ENCODE data around the gene SHROOM3. TPM values are rescaled to one million over a fixed set of nuclear protein-coding genes. Genes with fewer than 3 reads are reported as not detected.

SHROOM3 gene
- total RNA-seq, 1 donor from 2014 or later = 54.9 TPM

DNA sequence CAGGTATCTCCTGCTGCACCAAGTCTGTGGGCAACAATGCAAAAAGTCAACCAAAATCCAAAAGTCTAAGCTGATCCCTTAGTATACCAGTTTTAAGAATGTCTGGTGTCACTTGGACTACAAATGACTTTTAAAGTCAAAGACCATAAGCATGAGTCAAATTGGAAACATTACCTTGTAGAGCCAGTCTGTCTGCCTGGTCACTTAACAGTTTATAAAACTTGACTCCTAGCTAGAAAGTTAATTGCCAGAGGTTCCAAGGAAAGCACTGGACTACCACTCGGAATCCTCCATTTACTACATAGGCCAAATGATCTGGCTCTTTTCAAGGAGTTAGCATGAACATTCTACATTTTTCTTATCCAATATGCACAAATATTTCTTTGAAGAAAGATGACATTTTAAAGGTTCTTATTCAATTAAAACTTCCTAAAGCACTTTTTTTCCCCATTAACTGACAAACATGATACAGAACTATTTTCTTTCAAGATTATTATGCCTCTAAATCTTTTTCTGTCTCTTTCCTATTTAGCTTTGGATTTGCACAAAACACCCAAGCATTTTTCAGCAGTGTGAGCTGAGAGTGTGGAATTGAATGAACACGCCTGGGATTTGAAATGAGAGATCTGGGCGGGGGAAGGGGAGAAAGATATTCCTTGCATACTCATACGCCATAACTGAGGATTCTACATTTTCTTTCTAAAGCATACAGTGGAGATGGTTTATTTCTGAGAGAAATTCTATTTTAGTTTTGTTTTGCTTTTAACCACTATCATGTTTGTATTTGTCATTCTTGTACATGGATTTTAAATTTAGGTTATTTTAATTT lies 188.4 kb downstream of the SHROOM3 start:
- no peak for DNase-seq (ENCODE audit: low spot score, unreplicated experiment)
- peaks cover 40% of the 10 kb centered on the region for H3K4me1 Mint-ChIP-seq (ENCODE audit: low read depth)
- H3K4me3 Mint-ChIP-seq (ENCODE audit: low read depth) = no peak overlapping the region
- H3K27ac Mint-ChIP-seq = peak overlapping the region; percentile 5
- peaks cover 5% of the 10 kb centered on the region for H3K27me3 Mint-ChIP-seq
- H3K9me3 Mint-ChIP-seq (ENCODE audit: low read depth) = no peaks in the 10 kb centered on the region
- no peaks in the 10 kb centered on the region for H3K36me3 Mint-ChIP-seq (ENCODE audit: insufficient read depth)
- TF ChIP-seq, protein P1, sequence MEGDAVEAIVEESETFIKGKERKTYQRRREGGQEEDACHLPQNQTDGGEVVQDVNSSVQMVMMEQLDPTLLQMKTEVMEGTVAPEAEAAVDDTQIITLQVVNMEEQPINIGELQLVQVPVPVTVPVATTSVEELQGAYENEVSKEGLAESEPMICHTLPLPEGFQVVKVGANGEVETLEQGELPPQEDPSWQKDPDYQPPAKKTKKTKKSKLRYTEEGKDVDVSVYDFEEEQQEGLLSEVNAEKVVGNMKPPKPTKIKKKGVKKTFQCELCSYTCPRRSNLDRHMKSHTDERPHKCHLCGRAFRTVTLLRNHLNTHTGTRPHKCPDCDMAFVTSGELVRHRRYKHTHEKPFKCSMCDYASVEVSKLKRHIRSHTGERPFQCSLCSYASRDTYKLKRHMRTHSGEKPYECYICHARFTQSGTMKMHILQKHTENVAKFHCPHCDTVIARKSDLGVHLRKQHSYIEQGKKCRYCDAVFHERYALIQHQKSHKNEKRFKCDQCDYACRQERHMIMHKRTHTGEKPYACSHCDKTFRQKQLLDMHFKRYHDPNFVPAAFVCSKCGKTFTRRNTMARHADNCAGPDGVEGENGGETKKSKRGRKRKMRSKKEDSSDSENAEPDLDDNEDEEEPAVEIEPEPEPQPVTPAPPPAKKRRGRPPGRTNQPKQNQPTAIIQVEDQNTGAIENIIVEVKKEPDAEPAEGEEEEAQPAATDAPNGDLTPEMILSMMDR (IDR thresholded peaks at IDR 0.05; ENCODE audit: unreplicated experiment) = no peak

DNA sequence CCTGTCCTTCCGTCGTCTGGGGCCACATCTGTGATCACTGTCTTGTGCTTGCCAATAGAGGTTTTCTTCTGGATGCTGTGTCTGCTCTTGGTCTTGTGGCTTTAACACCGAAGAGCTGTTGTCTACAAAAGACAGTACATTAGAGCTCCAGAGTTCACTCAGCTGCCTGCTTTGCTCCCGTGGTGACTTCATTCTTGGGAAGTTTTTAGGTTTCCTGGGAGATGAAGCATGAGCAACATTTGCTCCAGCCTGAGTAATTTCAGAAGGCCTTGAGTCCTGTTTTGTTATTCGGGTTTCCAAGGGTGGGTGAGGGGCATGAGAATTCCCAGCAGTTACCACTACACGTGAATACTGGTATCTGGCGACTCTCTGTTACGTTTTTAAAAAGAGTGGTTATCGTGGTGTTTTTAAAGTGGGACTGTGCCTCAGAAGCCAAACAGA lies 189.2 kb downstream of the SHROOM3 start:
- H3K36me3 Mint-ChIP-seq (ENCODE audit: insufficient read depth) = no peaks in the 10 kb centered on the region
- no peak overlapping the region for H3K4me3 Mint-ChIP-seq (ENCODE audit: low read depth)
- TF ChIP-seq, protein P1 (IDR thresholded peaks at IDR 0.05; ENCODE audit: unreplicated experiment) = no peak
- DNase-seq (ENCODE audit: low spot score, unreplicated experiment) = no peak
- H3K9me3 Mint-ChIP-seq (ENCODE audit: low read depth) = no peaks in the 10 kb centered on the region
- peaks cover 40% of the 10 kb centered on the region for H3K4me1 Mint-ChIP-seq (ENCODE audit: low read depth)
- H3K27ac Mint-ChIP-seq = peak overlapping the region; percentile 43
- H3K27me3 Mint-ChIP-seq = peaks cover 5% of the 10 kb centered on the region

DNA sequence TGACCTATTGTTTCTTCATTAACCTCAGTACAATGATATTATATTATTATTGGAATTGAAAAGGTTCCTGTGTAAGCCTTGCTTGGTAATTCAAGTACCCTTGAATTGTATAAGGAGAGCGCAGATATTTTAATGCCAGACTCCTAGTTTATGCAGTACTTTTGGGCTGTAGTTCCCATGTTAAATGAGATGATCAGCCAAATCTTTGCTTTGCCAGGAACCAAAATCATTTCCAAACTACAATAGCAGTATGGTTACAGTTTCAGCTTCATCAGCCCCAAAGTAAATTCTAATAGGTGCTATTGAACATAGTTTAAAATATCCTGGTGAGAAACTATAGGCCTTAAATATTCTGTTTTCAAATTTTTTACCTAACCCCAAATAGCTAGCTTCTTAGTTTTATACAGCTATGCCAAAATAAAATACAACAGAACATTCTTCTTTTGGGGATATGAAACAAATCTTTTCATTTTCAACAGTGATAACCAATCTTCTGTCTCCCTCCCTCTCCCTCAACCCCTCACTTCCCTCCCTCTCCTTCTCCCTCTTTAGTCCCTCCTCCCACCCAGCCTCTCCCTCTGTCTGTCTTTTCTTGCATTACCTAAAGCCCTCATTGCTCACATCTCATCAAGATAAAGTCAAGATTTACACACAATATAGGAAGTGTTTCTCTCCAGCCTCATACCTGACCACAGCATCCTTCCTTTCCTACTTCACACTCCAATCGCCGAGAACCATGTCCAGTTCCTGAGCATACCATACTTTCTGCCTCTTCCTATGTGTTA lies 190.1 kb downstream of the SHROOM3 start:
- peak overlapping the region; percentile 23 for H3K27ac Mint-ChIP-seq
- peaks cover 38% of the 10 kb centered on the region for H3K4me1 Mint-ChIP-seq (ENCODE audit: low read depth)
- no peak overlapping the region for H3K4me3 Mint-ChIP-seq (ENCODE audit: low read depth)
- peaks cover 4% of the 10 kb centered on the region for H3K27me3 Mint-ChIP-seq
- H3K9me3 Mint-ChIP-seq (ENCODE audit: low read depth) = no peaks in the 10 kb centered on the region
- H3K36me3 Mint-ChIP-seq (ENCODE audit: insufficient read depth) = no peaks in the 10 kb centered on the region
- TF ChIP-seq, protein P1 (IDR thresholded peaks at IDR 0.05; ENCODE audit: unreplicated experiment) = no peak
- DNase-seq (ENCODE audit: low spot score, unreplicated experiment) = no peak

DNA sequence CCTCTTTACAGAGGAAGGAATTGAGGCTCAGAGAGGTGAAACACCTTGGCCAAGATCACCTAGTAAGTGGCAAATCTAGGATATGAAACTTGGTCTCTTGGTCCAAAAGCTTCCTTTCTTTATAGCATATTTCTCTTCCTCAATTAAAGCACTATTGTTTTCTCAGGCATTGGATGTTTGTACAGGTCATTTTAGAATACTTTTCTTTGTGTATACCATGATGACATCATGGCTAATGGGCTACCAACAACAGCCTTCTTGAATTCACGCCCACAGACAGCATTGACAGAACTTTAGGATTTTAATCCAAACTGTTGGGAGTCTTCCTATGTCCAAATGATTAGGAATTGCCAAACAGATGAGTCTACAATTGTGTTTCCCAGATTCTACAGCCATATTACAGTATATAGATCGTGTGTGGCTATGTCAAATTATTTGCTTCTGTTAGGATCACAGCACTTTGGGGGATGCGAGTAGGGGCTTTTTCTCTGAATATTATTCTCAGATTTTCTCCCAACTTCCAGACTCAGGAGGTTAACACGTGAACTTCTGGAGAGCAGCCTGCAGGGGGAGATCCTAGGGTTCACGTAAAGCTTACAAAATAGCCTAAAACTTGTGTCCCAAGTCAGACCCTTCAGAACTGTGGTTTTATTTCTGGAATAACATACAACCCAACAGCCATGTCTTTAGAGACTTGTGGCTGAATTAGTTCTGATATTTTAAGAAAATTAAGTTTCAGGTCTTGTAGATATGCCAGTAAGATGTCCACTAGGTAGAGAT lies 191.8 kb downstream of the SHROOM3 start:
- Mint-ChIP-seq H3K36me3 (ENCODE audit: insufficient read depth) (peaks cover 2% of the 10 kb centered on the region), H3K4me1 (ENCODE audit: low read depth) (peaks cover 29% of the 10 kb centered on the region), H3K27me3 (no peaks in the 10 kb centered on the region), H3K9me3 (ENCODE audit: low read depth) (no peaks in the 10 kb centered on the region), H3K27ac (no peak overlapping the region), H3K4me3 (ENCODE audit: low read depth) (no peak overlapping the region)
- TF ChIP-seq, protein P1 (IDR thresholded peaks at IDR 0.05; ENCODE audit: unreplicated experiment) = peak; percentile 51
- DNase-seq (ENCODE audit: low spot score, unreplicated experiment) = no peak

DNA sequence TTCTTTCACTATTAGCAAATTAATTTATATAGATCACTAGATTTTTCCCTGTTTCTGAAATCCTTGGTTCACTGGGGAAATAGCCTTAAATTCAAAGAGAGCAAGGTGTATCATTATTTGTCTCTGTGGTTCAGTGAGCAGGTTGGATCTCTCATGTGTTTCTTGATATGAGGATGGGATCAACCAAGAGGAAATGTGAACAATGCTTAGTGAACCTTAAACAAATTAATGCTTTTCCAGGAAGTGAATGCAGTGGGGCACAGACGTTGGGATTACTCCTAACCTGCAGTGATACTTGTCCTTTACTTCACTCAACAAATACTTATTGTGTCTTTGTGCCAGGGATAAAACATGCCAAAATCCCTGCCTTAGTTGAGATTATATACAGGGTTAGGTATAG lies 193.2 kb downstream of the SHROOM3 start:
- DNase-seq (ENCODE audit: low spot score, unreplicated experiment) = no peak
- no peak overlapping the region for H3K4me3 Mint-ChIP-seq (ENCODE audit: low read depth)
- no peaks in the 10 kb centered on the region for H3K27me3 Mint-ChIP-seq
- peaks cover 3% of the 10 kb centered on the region for H3K9me3 Mint-ChIP-seq (ENCODE audit: low read depth)
- H3K4me1 Mint-ChIP-seq (ENCODE audit: low read depth) = peaks cover 18% of the 10 kb centered on the region
- TF ChIP-seq, protein P1 (IDR thresholded peaks at IDR 0.05; ENCODE audit: unreplicated experiment) = no peak
- no peak overlapping the region for H3K27ac Mint-ChIP-seq
- H3K36me3 Mint-ChIP-seq (ENCODE audit: insufficient read depth) = peaks cover 6% of the 10 kb centered on the region

Data from progenitor cell of endocrine pancreas (in vitro differentiated cells).